Activated CD4-positive, alpha-beta T cell treated with anti-CD3 and anti-CD28 coated beads, Interleukin-2, amount 50 U/mL, for 48 hours (primary cell): ENCODE measurements around the gene EPSTI1.
"Not testable (repeated sequence)": the region's sequence is repeated elsewhere in the genome, so short reads cannot be mapped to it uniquely, and the experiment has no call there.

Source experiments
- DNase-seq, 2 experiments: peaks; one replicate each; pipeline ENCODE4 v3.0.0-alpha.2; 2020

Gene EPSTI1

DNA sequence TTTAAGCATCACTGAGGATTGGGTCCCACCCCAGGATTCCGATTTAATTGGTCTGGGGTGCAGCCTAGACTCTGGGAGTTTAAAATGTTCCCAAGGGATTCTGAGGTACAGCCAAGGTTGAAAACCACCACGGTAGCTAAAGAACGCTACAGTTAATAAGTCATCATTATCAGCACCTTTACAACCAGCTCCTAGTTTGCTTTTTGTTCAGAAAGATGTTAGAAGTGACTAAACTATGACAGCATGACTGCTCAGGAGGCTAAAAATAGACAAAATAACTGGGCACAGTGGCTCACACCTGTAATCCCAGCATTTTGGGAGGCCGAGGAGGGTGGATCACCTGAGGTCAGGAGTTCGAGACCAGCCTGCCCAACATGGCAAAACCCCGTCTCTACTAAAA is 11.7 kb upstream of the EPSTI1 start:
- no peak for DNase-seq

DNA sequence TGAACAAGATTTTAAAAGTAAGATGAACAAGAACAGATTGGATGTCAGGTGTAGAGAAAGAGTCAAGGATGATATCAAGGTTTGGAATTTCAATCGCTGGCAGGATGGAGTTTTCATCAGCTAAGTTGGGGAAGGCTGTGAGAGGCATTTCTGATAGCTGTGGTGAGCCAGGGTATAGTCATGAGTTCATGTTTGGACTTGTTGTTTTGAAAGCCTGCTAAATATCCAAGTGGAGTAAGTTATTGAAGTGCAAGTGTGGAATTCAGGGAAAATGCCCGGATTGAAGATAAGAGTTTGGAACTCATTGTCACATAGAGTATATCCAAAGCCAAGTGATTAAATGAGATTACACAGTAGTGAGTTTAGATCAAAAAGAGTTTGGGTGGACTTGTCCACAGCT is 11.0 kb upstream of the EPSTI1 start:
- no peak for DNase-seq

DNA sequence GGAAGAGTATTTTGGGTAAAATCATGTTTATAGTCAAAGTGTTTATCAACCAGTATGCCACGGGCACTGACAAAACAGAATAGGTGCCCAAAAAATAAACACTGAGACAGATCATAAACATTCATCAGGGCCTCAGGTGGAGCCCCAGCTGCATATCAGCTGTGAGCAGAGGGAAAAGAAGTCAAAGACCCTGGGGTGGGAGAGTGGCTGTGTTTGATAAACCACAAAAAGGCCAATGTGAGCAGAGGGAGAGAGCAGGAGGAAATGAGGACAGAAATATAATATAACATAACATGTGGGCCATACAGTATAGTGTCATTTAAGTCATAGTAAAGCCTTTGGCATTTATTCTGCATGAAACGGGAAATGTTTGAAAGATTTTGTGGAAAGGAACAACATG is 10.0 kb upstream of the EPSTI1 start:
- no peak for DNase-seq

DNA sequence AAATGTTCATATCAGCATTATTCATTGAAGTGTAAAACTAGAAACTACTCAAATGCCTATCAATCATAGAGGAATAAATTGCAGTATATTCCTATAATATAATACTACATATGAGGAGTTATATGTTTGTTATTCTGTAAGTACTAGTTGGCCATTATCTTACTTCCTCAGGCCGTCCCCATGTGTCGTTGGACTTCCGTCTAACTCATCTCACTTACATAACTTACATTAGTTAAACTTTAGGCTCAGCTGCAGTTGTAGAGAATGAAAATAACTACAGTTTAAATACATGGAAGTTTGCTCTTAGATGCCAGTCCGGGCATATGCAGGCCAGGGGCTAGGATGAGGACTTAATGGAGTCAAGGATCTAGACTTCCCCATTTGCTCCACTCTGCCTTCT is 8.6 kb upstream of the EPSTI1 start:
- no peak for DNase-seq

DNA sequence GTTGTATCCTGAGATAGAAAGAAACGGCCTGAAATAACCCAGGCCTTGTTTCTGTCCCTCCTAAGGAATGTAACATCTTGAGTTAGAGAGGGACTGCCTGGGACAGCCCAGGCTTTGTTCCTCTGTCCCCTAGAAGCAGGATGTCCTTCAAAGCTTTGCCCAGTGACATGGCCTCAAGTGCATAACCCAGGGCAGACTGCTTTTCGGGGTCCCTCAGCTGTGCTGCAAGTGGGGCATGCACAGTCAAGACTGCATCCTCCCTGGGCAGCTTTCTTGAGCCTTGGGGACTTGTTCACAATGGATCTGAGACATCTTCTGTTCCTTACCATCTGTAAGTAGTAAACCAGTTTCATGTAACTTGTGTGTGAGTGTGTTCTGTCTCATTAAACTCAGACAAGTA is 7.5 kb upstream of the EPSTI1 start:
- DNase-seq = no peak

DNA sequence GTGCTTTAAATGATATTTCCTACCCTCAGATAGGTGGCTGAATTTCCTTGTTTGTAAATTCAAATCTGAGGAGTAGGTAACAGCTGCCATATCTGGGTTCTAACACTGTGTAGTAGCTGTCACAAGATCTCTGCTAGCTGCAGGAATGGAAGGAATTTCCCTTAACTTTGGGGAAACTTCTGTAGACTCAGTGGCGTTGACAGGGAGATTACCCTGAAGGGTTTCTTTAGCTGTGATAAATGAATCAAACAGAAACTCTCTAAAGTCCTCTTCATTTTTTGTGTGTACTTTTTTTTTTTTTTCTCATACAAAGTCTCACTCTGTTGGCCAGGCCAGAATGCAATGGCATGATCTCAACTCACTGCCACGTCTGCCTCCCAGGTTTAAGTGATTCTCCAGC is 5.3 kb upstream of the EPSTI1 start:
- DNase-seq = no peak

DNA sequence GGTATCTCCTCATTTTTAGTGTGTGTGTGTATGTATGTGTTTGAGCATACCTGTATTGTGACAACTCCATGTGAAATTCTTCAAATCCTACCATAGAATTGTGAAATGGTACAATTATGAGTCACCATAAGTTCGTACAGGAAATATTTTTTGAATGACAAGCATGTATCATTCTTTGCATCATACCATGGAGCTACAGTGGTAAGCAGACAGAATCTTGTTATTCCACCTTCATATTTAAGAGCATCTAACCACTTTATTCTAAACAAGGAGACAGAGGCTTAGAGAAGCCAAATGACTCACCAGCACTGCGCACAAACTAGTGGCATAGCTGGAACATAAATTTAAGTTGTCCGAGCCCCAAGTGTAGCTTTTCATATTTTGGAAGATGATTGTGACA is 4.5 kb upstream of the EPSTI1 start:
- no peak for DNase-seq

DNA sequence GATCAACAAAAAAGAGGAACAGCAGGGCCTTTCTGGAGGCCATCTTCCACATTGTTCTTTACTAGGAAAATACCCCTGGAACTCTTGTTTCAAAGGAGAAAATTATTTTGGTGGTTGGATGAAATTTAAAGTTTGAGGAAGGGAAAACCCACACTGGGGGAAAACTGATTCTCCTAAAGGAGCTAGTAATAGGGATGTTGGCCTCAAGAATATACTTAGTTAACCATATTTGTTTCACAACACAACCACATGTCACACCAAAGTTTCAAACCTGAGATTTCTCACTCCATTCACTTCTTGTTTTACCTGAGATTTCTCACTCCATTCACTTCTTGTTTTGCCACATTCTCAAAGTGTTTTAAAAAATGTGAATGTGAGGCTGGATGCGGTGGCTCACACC is 2.8 kb upstream of the EPSTI1 start:
- DNase-seq = no peak

DNA sequence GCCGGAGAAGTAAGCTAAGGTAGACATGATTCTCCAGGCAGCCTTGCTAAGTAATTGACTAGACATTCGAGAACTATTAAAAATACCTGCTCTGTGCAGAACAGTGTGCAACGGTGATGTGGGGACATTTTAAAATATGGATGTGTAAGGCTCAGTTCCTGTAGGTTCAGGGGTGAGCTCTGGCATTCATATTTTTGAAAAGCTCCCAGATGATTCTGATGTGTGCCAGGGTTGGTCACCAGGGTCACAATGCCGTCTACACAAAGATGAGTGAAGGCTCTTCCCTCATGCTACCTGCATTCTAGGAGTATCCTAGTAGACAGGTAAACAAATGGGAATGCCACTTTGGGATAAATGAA is 702 bp upstream of the EPSTI1 start:
- DNase-seq = no peak

DNA sequence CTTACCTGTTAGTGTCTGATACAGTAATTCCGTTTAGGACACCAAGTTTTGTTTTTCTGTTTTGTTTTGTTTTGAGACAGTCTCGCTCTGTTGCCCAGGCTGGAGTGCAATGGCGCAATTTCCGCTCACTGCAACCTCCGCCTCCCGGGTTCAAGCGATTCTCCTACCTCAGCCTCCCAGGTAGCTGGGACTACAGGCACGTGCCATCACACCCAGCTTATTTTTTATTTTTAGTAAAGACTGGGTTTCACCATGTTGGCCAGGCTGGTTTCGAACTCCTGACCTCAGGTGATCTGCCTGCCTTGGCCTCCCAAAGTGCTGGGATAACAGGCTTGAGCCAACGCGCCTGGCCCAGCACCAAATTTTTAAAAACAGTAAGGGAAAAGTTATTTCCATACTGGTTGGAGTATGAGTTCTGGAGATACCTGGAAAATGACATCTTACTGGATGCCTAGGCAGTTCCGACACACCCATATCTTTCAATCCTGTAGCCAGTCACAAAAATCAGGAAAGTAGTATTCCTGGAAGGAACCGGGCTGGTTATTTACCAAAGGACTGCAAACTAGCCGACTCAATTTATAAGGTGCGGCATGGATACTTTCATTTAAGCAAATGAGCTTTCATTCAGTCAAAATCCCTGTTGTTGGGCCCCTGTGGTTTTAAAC is 676 bp downstream of the EPSTI1 start:
- DNase-seq = not testable (repeated sequence)

DNA sequence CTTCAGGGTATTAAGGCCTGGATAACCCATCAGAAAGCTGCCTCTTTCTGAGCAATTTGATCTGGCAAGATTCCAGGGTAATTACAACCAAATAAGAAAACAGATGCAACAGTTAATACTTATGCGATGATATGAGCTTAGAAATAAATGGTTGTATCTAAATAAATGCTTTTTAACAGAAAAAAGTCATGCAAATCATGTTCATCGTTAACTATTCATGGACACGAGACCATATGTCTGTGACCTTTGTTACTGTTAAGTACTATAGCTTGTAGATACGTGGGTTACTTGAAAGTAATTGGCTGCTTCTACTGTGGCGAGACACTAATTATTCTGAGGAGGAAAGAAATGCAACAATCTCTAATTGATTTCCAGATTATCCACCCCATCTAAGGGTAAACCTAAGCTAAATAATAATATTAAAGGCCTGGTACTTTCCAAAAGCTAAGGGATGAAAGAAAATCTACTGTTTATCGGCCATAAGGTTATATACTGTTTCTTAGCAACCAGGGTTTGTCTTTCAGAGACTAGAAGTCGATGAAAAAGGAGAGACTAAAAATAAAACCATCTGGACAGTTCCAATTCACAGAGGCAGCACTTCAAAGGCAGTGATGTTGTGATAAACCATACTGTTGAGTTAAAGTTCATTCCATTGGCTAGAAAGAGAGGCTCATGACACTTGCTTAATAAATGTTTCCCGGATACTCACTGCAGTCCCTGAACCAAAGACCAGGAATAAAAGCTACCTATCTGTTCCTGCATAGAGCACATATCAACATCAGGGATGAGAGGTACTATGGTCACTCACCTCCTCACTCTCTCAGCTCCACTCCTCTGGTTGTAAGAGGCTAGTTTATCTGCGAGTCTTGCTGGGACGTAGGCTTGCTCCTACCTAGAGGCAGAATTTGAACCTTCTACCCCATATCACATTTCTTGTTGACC is 1.5 kb downstream of the EPSTI1 start:
- DNase-seq = no peak

DNA sequence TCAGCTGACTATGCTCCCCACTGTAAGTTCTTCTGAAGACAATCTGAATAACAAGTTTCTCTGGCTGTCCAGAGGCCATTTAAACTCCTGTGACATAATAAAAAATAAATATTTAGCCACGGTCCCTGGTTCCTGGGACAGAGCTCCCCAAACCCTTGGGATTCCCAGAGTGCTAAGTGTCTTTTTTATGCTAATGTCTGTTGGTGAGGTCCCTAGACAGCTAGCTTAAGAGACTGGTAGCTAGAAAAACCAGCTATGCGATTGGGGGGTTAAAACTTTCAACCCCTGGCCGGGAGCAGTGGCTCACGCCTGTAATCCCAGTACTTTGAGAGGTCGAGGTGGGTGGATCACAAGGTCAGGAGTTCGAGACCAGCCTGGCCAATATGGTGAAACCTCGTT is 5.9 kb downstream of the EPSTI1 start:
- no peak for DNase-seq

DNA sequence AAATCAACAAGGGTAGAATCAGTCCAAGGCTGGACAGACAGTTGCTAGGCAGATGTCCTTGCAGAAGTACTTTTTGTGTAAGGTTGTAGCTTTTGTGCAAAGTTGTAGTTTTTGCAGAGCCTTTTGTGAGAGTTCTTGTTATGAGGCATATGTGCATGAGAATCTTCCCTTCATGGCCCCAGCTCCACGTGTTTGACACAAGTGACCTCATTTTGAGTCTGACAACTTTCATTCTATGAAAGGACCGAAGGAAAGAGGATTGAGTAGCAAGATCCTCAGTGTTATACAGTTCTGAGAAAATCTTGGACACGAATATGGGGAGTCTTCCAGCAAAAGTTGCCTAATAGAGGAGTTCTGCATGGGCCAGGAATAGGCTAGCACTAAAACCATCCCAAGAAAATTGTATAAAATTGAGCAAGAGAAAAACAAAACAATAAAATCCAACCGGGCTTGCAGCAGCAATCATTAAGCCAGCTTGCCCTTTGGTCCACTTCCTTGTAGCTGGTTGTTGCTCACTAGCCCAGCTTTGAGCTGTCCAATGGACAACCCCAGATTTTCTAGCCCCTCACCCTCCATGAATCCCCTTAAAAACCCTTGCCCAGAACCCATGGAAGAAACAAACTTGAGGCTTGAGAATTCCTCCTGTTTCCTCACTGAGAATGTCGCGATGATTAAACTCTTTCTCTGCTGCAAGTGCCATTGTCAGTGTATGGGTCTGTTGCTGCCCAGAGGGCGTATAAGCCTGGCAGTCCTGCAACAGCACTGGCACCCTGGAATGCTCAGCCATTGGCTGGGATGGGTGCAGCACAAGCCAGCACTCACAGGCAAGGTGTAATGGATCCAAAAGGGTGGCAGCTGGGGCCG is 6.5 kb downstream of the EPSTI1 start:
- DNase-seq = no peak

DNA sequence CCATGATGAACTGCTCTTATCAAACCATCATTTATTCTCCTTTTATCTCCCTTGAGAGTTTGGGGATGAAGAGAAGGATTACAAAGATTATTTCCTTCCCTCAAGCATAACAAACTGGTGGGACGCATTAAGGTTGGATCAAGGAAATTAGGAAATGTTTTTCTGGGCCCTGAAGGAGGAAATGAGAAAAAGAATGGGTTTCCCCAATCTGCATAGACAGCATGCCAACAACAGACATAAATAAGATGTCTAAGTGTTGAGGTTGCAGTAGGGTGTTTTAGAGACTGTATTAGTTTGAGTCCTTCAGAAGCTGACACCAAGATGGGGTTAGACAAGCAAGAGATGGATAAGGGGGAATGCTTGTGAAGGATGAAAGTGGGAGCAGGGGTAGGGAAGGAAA is 7.3 kb downstream of the EPSTI1 start:
- no peak for DNase-seq

DNA sequence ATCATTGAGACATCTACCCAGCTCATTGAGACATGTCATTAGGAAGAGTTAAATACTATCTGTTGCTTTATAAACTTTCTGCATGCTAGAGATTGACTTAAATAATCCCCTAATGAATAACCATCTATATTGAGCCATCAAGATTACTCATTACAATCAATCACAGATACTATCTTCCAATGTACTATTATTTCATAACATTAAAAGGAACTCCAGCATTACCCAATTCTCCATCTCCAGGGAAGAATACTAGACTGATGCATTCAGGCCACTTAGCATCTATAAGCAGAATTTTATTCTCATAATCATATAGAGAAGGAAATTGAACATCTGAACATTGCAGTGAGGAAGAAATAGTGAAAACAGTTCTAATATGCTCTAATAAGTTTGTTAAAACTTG is 8.0 kb downstream of the EPSTI1 start:
- no peak for DNase-seq

DNA sequence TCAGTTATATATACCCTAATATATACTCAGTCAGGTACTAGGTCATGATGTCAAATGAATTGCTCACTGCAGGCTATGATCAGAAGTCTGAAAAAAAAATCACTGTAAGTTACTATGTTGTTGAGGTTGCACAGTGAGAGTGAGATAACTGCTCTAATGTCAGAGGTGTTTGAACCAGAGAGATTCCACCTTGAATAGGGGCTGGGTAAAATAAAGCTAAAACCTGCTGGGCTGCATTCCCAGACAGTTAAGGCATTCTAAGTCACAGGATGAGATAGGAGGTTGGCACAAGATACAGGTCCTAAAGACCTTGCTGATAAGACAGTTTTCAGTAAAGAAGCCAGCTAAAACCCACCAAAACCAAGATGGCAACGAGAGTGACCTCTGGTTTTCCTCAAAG is 10.2 kb downstream of the EPSTI1 start:
- DNase-seq = no peak

DNA sequence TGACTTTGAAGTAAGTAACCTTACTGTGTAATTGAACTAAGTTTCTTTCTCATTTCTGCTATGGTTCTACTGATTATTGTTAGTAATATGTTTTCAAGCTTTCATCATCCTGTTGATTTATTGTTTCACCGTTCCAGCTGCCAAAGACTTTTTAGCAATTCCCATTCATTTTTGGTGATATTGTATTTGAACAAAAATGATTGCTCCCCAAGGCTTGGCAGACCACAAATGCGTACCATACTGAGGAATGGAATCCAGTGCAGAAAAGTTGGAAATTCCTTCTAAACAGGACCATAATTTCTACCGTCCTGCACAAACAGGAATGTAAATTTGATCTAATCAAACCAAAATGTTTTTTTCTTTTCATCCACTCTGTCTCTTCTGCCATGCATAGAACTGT is 10.7 kb downstream of the EPSTI1 start:
- DNase-seq = no peak

DNA sequence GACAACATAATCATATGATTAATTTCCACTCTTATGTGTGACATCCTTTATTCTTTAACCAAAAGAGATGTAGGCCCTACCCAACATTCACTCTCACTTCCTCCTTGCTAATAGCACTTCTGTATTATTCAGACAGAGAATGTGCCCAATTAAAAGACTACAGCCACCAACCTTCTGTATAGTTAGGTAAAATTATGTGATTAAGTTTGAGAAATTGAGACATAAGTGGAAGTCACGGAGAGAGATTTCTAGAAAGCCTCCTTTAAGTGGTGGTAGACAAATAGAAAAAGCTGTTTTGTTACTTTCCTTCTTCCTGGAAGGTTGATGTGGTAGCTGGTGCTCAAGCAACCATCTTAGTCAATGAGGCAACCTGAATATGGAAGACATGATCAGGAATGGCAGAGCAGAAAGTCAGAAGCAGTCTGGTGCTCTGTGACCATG is 14.8 kb downstream of the EPSTI1 start:
- no peak for DNase-seq

DNA sequence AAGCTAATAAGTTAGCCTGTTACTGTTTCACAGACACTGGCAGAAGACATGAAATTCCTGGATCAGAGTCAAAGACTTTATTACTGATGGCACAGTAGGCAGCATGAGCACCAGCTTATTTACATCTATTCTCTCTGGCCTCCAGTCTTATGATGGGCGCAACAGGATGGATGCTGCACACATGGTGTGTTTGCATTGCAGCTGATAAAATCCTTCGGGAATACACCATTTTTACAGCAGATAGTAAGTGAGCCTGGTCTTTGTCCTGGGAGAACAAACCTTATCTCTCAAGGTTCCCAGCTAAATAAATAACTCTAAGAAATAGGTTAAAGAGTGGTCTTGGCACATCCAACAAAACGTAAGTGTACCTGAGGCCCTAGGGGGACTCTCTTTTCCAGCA is 16.0 kb downstream of the EPSTI1 start:
- DNase-seq = no peak

DNA sequence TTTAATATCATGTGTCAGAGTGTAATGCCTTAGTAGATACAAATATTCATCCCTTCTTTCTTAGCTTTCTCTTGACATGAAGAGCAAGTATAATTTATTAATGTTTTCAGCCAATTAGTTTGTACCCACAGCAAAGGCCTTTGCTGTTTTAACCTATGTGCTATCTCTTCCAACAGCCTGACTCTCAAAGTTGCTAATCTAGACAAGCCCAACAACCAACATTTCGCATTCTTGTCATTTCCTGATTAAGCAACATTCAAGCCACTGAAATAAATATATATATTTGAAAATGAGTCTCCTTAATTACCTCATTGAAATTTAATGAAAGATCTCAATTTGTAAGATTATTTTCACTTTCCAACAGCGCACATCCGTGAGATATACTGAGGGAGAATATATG is 18.5 kb downstream of the EPSTI1 start:
- DNase-seq = no peak

DNA sequence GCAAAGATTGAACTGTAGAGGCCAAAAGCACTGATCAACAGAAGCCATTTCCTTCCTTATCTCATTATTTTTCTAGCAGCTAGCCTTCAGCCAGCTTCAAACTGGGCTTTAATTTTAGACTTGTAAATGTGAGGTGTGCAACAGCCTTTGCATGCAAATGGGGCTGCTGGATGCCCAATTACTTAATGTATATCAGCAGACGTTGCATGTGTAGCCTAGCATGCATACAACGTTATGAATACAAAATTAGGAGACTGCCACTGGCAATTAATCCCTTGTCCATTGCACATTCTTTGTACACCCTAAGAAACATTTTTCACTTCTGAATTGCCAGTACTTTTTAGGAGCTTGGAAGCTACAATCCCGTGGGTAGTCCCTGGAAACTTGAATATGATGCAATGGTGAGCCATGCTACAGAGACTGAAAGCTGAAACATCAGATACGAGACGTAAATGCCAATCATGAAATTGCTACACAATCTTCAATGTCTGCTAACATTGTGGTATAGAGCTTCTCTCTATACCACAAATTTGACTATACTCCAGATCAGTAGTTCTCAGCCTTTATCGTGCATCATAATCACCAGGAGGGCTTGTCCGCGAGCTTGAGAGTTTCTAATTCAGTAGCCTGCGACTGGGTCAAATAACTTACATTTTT is 20.2 kb downstream of the EPSTI1 start:
- DNase-seq = no peak

DNA sequence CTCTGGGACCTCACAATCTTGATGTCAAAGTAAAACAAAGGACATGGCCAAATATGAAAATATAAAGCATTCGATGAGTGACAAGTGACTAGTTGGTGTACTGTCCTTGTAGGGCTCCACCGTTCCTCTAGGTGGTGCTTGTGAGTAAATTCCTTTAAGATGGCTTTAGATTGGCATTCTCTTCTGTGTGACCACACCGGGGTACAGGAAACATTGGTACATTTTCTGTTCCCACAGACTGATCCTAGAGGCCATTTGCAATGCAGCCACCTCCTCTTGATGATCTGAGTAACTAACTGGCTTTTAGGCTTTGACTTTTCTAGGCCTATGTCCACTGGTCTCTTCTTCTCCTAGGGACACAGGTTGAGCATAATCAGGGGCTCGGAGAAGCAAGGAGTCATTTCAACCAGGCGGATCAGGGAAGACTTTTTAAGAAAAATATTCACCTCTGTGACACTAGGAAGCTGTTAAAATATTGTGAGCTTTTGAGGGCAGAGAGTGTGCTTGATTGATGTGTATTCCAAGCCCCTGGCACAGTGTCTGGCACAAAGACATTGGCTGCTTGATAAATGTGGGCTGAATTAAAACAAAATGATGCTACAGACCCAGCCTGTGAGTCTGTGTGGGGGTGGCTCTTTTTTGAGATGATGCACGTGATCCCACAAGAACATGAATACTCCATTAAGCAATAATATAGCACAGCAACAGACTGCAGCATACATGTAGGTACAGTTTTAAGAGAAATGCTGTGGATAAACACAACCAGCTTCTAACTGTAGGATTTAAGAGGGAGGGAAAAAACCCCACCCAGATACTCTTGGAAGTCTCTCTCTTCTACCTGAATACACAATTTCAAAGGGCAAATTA is 21.0 kb downstream of the EPSTI1 start:
- DNase-seq = peak; percentile 43 to 60
